GM23248 (cell line): ENCODE measurements around the gene GALNT12. TPM values are rescaled to one million over a fixed set of nuclear protein-coding genes. Genes with fewer than 3 reads are reported as not detected.
A peak's percentile ranks its signal among the peaks of the same experiment; 100 is the strongest.

Experiments
- DNase-seq: peaks from one replicate; pipeline ENCODE4 v3.0.0-alpha.2; 2015
- H2AFZ ChIP-seq: fragments of 200-600 bp; sonication (generic); 2 replicates; pipeline ENCODE4 v1.6.1; 2016; ENCODE audit warnings: antibody characterized with exemption
- H3F3A ChIP-seq: fragments of 200-600 bp; sonication (generic); 2 replicates; pipeline ENCODE4 v1.6.1; 2016; ENCODE audit warnings: mild to moderate bottlenecking, antibody characterized with exemption, mixed run types; ENCODE audit not compliant: insufficient read depth
- H3K27ac ChIP-seq: fragments of 200-600 bp; sonication (generic); 2 replicates; pipeline ENCODE4 v1.5.1; 2016; ENCODE audit warnings: mild to moderate bottlenecking
- H3K27me3 ChIP-seq: fragments of 200-600 bp; sonication (generic); replicated peaks from 2 replicates; pipeline ENCODE4 v1.6.1; 2016; ENCODE audit warnings: mild to moderate bottlenecking; ENCODE audit not compliant: insufficient read depth
- H3K36me3 ChIP-seq: fragments of 200-600 bp; sonication (generic); 2 replicates; pipeline ENCODE4 v1.6.1; 2016; ENCODE audit warnings: low read depth, mild to moderate bottlenecking
- H3K4me1 ChIP-seq: fragments of 200-600 bp; sonication (generic); 2 replicates; pipeline ENCODE4 v1.6.1; 2016; ENCODE audit warnings: mild to moderate bottlenecking; ENCODE audit not compliant: insufficient read depth
- H3K4me2 ChIP-seq: fragments of 200-600 bp; sonication (generic); one replicate; pipeline ENCODE4 v1.6.1; 2016; ENCODE audit warnings: mild to moderate bottlenecking; ENCODE audit not compliant: unreplicated experiment
- H3K4me3 ChIP-seq: fragments of 200-600 bp; sonication (generic); 2 replicates; pipeline ENCODE4 v1.5.1; 2016; ENCODE audit warnings: mild to moderate bottlenecking
- H3K79me2 ChIP-seq: fragments of 200-600 bp; sonication (generic); 2 replicates; pipeline ENCODE4 v1.6.1; 2016; ENCODE audit warnings: mild to moderate bottlenecking; ENCODE audit not compliant: insufficient read depth
- H3K9ac ChIP-seq: fragments of 200-600 bp; sonication (generic); 2 replicates; pipeline ENCODE4 v1.6.1; 2016; ENCODE audit warnings: mild to moderate bottlenecking
- H3K9me2 ChIP-seq: fragments of 200-600 bp; sonication (generic); 2 replicates; pipeline ENCODE4 v1.6.1; 2016; ENCODE audit warnings: mixed run types, mild to moderate bottlenecking, moderate library complexity; ENCODE audit not compliant: insufficient read depth
- H3K9me3 ChIP-seq: fragments of 200-600 bp; sonication (generic); one replicate; pipeline ENCODE4 v1.6.1; 2017; ENCODE audit warnings: low read depth
- H4K20me1 ChIP-seq: fragments of 200-600 bp; sonication (generic); 2 replicates; pipeline ENCODE4 v1.6.0; 2016; ENCODE audit not compliant: insufficient read depth
- EZH2 ChIP-seq: fragments of 200-600 bp; sonication (generic); IDR thresholded peaks from 2 replicates; pipeline ENCODE4 v1.6.1; 2018; ENCODE audit warnings: antibody characterized with exemption, mild to moderate bottlenecking; ENCODE audit not compliant: insufficient read depth, poor library complexity, severe bottlenecking
- EZH2phosphoT487 ChIP-seq: fragments of 200-600 bp; sonication (generic); IDR thresholded peaks from 2 replicates; pipeline ENCODE4 v1.6.1; 2018; ENCODE audit warnings: antibody characterized with exemption, moderate library complexity, mild to moderate bottlenecking, low read depth; ENCODE audit not compliant: insufficient read depth
- whole genome bisulfite sequencing, 2 experiments: methylation state at CpG; one replicate each; pipeline ENCODE4 v1.1.6; 2015 to 2017; ENCODE audit warnings: low lambda C conversion rate in 2 of 2, low coverage in 1 of 2; ENCODE audit errors: missing lambda C conversion rate in 2 of 2; 5-methylcytosine and 5-hydroxymethylcytosine counted together
- in situ Hi-C: fragments of 300-500 bp; cut with MboI; formaldehyde crosslinking; loops from 2 replicates; pipeline ENCODE4 v1.15.0; 2020
- polyA plus RNA-seq: library from polyadenylated mRNA; unstranded; fragments of >200 nt; fragmentation: Nextera tagmentation; extraction: Ambion mirVana; gene quantifications from 2 replicates; pipeline ENCODE4 v1.2.1, GENCODE V29; 2016
- total RNA-seq: library from RNA; depleted of rRNA; stranded (reverse); fragments of >200 nt; shearing (Covaris generic); gene quantifications from 2 replicates; pipeline ENCODE4 v1.2.3, GENCODE V29; 2014

GALNT12 gene
- total and polyA plus RNA-seq, 2 experiments from 2014 or later = 0.74 to 10.1 TPM

- Histone ChIP-seq H4K20me1 (no peaks in the 10 kb centered on the region), H3K79me2 (no peaks in the 10 kb centered on the region), H3K4me2 (no peak overlapping the region), H3K27me3 (no peaks in the 10 kb centered on the region), H3K27ac (no peak overlapping the region), H3K36me3 (no peaks in the 10 kb centered on the region), H3K4me1 (peaks cover 28% of the 10 kb centered on the region), H3F3A (peaks cover 11% of the 10 kb centered on the region; the same call in 1 of the 2 replicates), H2AFZ (no peak overlapping the region), H3K4me3 (no peak overlapping the region), H3K9me2 (no peaks in the 10 kb centered on the region), H3K9ac (no peak overlapping the region), H3K9me3 (no peaks in the 10 kb centered on the region)
- no peak for DNase-seq
- WGBS, 2 experiments = 78 to 83% methylated on average over 6 of the region's 6 CpGs
- TF ChIP-seq EZH2phosphoT487 (no peak), EZH2 (no peak)
- in situ Hi-C loops = no loop called here
These were observed 69.8 kb downstream of the GALNT12 start for GRCh38 chr9:98877311-98877710.

- Histone ChIP-seq H3K9me2 (no peaks in the 10 kb centered on the region), H3K27me3 (no peaks in the 10 kb centered on the region), H3K9me3 (no peaks in the 10 kb centered on the region), H3K4me3 (no peak overlapping the region), H3F3A (peaks cover 17% of the 10 kb centered on the region; the same call in 1 of the 2 replicates), H3K79me2 (no peaks in the 10 kb centered on the region), H4K20me1 (no peaks in the 10 kb centered on the region), H3K27ac (no peak overlapping the region), H3K4me2 (no peak overlapping the region), H3K4me1 (peaks cover 30% of the 10 kb centered on the region), H3K36me3 (no peaks in the 10 kb centered on the region), H3K9ac (no peak overlapping the region), H2AFZ (no peak overlapping the region)
- DNase-seq = peak; percentile 73
- TF ChIP-seq EZH2 (no peak), EZH2phosphoT487 (no peak)
- WGBS, 2 experiments = 18 to 25% methylated on average over 5 of the region's 5 CpGs
- in situ Hi-C loops = no loop called here
These were observed 71.9 kb downstream of the GALNT12 start for GRCh38 chr9:98879094-98879962.

- 31 to 39% methylated on average over 8 of the region's 8 CpGs for WGBS, 2 experiments
- no peak overlapping the region for H2AFZ ChIP-seq
- in situ Hi-C loops = no loop called here
These were observed 72.5 kb downstream of the GALNT12 start for GRCh38 chr9:98879963-98880310.

GRCh38 chr9:98880311-98881015 lies 73.0 kb downstream of the GALNT12 start:
- H3K9ac ChIP-seq = no peak overlapping the region
- H3K4me1 ChIP-seq = peaks cover 30% of the 10 kb centered on the region
- H3K27ac ChIP-seq = no peak overlapping the region
- H3K79me2 ChIP-seq = no peaks in the 10 kb centered on the region
- H4K20me1 ChIP-seq = no peaks in the 10 kb centered on the region
- H3K36me3 ChIP-seq = no peaks in the 10 kb centered on the region
- no peak overlapping the region for H2AFZ ChIP-seq
- TF ChIP-seq EZH2 (no peak), EZH2phosphoT487 (no peak)
- 42 to 51% methylated on average over 7 of the region's 7 CpGs for WGBS, 2 experiments
- no peak for DNase-seq
- no peaks in the 10 kb centered on the region for H3K9me3 ChIP-seq
- H3K4me3 ChIP-seq = no peak overlapping the region
- no peaks in the 10 kb centered on the region for H3K9me2 ChIP-seq
- in situ Hi-C loops = no loop called here
- H3K4me2 ChIP-seq = no peak overlapping the region
- no peaks in the 10 kb centered on the region for H3K27me3 ChIP-seq
- H3F3A ChIP-seq = peaks cover 17% of the 10 kb centered on the region; the same call in 1 of the 2 replicates

More at GRCh38 chr9:98879963-98880310, 72.5 kb downstream of the GALNT12 start:
- H3K27ac ChIP-seq = no peak overlapping the region
- no peaks in the 10 kb centered on the region for H4K20me1 ChIP-seq
- H3K9me3 ChIP-seq = no peaks in the 10 kb centered on the region
- no peaks in the 10 kb centered on the region for H3K36me3 ChIP-seq
- TF ChIP-seq EZH2phosphoT487 = no peak
- no peak for TF ChIP-seq EZH2
- no peak overlapping the region for H3K4me2 ChIP-seq
- no peaks in the 10 kb centered on the region for H3K27me3 ChIP-seq
- H3K9me2 ChIP-seq = no peaks in the 10 kb centered on the region
- peaks cover 30% of the 10 kb centered on the region for H3K4me1 ChIP-seq
- no peak overlapping the region for H3K4me3 ChIP-seq
- H3F3A ChIP-seq = peaks cover 17% of the 10 kb centered on the region; the same call in 1 of the 2 replicates
- no peak for DNase-seq
- no peaks in the 10 kb centered on the region for H3K79me2 ChIP-seq
- no peak overlapping the region for H3K9ac ChIP-seq
